Ovary (tissue), 3 donors: Measurements from ENCODE around the gene NPPA.

Source experiments
- EP300 ChIP-seq: sonication (generic); formaldehyde crosslinking; IDR thresholded peaks from one replicate; pipeline ENCODE4 v1.6.1; 2017; ENCODE audit warnings: antibody characterized with exemption
- TF ChIP-seq, protein P1 (sequence below), 3 donors: fragments of 450-650 bp in 2 of 3; fragments of 200-600 bp in 1 of 3; IDR thresholded peaks; one replicate each; pipeline versions ENCODE4 v1.5.1 to v1.8.0; 2016 to 2022; ENCODE audit warnings: antibody characterized with exemption in 3 of 3, mild to moderate bottlenecking in 1 of 3
- donor health status: DM: no; HTN: no; CAD: no.

DNA sequence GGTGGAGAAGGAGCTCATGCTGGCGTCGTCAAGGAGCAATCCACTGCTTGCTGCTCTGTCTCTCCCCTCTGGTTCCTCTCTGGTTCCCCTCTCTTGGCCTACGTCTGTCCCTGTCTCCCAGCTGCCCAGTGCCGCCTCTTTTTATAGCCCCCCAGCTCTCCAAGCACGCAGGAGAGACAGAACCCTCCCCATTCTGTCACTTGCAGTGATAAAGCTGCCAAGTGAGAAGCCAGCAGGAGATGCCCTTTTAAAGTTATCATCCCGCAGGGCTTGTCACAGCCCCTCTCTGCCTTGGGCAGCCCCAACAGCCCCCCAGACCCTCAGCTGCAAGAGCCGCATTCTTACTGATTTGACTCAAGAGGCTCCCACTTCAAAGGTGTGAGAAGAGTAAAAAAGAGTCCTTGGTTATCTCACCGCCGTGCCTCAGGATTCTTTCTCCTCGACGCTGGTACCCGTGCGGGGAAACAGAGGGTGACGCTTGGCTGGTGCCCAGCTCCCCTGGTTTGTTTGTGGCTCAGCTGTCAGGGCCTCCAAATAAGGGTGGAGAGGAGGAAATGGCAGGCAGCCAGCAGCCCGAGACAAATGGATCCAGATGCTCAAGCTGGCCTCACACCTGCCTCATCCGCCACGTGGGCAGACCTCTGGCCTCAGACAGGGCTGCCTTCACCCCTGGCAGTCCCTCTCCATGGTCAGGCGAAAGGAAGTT is at the start of gene NPPA:
- TF ChIP-seq, protein P1, sequence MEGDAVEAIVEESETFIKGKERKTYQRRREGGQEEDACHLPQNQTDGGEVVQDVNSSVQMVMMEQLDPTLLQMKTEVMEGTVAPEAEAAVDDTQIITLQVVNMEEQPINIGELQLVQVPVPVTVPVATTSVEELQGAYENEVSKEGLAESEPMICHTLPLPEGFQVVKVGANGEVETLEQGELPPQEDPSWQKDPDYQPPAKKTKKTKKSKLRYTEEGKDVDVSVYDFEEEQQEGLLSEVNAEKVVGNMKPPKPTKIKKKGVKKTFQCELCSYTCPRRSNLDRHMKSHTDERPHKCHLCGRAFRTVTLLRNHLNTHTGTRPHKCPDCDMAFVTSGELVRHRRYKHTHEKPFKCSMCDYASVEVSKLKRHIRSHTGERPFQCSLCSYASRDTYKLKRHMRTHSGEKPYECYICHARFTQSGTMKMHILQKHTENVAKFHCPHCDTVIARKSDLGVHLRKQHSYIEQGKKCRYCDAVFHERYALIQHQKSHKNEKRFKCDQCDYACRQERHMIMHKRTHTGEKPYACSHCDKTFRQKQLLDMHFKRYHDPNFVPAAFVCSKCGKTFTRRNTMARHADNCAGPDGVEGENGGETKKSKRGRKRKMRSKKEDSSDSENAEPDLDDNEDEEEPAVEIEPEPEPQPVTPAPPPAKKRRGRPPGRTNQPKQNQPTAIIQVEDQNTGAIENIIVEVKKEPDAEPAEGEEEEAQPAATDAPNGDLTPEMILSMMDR (IDR thresholded peaks at IDR 0.05): no peak
- no peak for TF ChIP-seq EP300
